ENCODE data around the gene DACH1. TPM values are rescaled to one million over a fixed set of nuclear protein-coding genes. Genes with fewer than 3 reads are reported as not detected.
"Not testable (repeated sequence)": the region's sequence is repeated elsewhere in the genome, so short reads cannot be mapped to it uniquely, and the experiment has no call there.

The DACH1 gene
- total RNA-seq: 1 to 10 TPM in 3 of 4 donors, under 1 TPM in 1; 0.98 to 1.6 (median 1.0) TPM

DNA sequence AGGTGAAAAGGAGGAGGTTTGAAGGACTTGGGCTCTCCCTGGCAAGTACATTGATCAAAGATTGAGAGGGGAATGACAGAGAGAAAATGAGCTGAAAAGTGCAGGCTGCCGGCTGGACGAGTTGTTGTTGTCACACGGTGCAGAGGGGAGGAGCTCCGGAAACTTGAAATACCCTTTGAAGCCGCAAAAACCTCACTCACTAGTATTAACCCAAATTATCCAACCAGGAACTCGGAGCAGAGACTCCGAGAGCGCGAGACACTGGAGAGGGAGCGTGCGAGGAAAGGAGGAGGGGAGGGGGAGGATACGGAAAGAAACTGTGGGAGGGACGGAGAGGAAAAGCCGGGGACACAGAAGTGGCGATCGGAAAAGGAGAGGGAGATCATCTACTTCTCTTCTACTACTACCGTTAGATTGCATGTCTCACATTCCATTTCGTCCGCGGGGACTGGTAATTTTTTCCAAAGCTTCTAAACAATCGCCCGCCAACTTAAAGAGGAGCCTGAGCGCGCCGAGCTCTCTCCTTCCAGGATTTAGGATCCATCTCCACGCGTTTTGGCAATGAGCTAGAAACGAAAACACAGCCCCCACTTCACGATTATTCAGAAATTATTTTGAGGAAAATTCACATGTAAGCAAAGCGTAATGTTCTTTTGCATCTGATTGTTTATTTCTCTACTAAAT lies at the start of gene DACH1:
Gene DACH1 (minus strand): TSS at position 74 of the 684 bp plus-strand sequence.
- Histone ChIP-seq H3K36me3 (no peaks in the 10 kb centered on the region), H3K4me3 (peak within 1 kb of the TSS; percentile 62 to 67 (median 65)), H3K9me3 (no peaks in the 10 kb centered on the region), H3K27ac (peak within 1 kb of the TSS; percentile 65 to 74 (median 70)), H3K27me3 (peaks cover 10 to 45% (median 28%) of the 10 kb centered on the region in 3 donors), H3K4me1 (peaks cover 0 to 14% of the 10 kb centered on the region in 2 donors)
- DNase-seq (no peak), ATAC-seq (peak; percentile 55 to 70)
- intact Hi-C loops (cut with DNase I; ENCODE audit: low total_unique reads) (no loop called here), in situ Hi-C loops (cut with MboI; ENCODE audit: low sequenced_read_pairs in 4 of 4) (no loop called here)
- TF ChIP-seq POLR2A (IDR thresholded peaks at IDR 0.05): peak in 1 of 2 donors; percentile 21
- TF ChIP-seq, protein P1, sequence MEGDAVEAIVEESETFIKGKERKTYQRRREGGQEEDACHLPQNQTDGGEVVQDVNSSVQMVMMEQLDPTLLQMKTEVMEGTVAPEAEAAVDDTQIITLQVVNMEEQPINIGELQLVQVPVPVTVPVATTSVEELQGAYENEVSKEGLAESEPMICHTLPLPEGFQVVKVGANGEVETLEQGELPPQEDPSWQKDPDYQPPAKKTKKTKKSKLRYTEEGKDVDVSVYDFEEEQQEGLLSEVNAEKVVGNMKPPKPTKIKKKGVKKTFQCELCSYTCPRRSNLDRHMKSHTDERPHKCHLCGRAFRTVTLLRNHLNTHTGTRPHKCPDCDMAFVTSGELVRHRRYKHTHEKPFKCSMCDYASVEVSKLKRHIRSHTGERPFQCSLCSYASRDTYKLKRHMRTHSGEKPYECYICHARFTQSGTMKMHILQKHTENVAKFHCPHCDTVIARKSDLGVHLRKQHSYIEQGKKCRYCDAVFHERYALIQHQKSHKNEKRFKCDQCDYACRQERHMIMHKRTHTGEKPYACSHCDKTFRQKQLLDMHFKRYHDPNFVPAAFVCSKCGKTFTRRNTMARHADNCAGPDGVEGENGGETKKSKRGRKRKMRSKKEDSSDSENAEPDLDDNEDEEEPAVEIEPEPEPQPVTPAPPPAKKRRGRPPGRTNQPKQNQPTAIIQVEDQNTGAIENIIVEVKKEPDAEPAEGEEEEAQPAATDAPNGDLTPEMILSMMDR (IDR thresholded peaks at IDR 0.05 in 4 of 5, conservative IDR thresholded peaks at IDR 0.05 in 1 of 5): no peak

DNA sequence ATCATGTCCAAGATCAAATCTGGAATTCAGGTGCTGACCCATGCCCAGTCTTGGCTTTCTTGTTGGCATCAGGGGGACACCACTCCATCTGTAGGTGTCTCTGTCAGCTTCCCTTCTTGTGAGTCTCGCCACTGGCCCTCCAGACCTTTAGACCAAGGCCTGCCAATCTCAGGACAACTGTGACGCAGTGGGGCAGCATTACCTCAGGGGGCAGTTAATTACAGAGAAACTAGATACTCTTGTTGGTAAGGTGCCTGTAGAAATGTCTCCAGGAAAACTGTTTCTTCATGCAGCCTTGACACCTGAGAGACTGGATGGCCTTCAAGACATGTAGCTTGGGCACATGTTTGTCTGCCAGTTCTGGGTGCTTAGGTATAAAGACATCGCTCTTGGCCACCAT lies 46.7 kb upstream of the DACH1 start:
- peak in 1 of 2 donors; percentile 66 for ATAC-seq
- DNase-seq: peak in 1 of 2 donors; percentile 11

DNA sequence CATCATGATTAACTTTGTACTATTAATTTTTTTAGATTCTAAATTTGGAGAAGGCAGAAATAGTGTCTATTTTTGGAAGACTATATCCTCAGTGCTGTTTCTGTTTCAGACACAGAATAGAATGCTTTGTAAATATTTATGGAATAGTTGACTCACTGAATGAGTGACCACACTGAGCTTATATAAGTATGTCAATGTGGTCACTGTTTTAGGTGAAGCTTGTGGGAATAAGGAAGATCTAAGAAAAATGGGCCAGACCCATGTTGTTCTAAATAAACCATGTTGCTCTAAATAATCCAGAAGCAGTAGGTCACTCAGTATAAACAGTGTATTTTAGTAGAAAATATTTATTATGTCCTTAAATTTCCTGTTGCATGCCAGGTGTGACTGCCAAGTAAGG lies 45.5 kb upstream of the DACH1 start:
- H3K9me3 ChIP-seq: no peaks in the 10 kb centered on the region
- DNase-seq: no peak
- no peaks in the 10 kb centered on the region for H3K36me3 ChIP-seq
- intact Hi-C loops (cut with DNase I; ENCODE audit: low total_unique reads) (no loop called here), in situ Hi-C loops (cut with MboI; ENCODE audit: low sequenced_read_pairs in 4 of 4) (no loop called here)
- no peak overlapping the region for H3K27ac ChIP-seq
- ATAC-seq: no peak
- no peaks in the 10 kb centered on the region for H3K4me1 ChIP-seq
- TF ChIP-seq, protein P1 (IDR thresholded peaks at IDR 0.05 in 4 of 5, conservative IDR thresholded peaks at IDR 0.05 in 1 of 5): no peak
- no peak for TF ChIP-seq POLR2A (IDR thresholded peaks at IDR 0.05)
- no peak overlapping the region for H3K4me3 ChIP-seq
- H3K27me3 ChIP-seq: no peaks in the 10 kb centered on the region

More for the DNA sequence above, 46.7 kb upstream of the DACH1 start:
- Histone ChIP-seq H3K4me3 (no peak overlapping the region), H3K27me3 (no peaks in the 10 kb centered on the region), H3K27ac (no peak overlapping the region), H3K9me3 (no peaks in the 10 kb centered on the region), H3K4me1 (no peaks in the 10 kb centered on the region), H3K36me3 (no peaks in the 10 kb centered on the region)
- TF ChIP-seq, protein P1 (IDR thresholded peaks at IDR 0.05 in 4 of 5, conservative IDR thresholded peaks at IDR 0.05 in 1 of 5): no peak
- TF ChIP-seq POLR2A (IDR thresholded peaks at IDR 0.05): no peak
- intact Hi-C loops (cut with DNase I; ENCODE audit: low total_unique reads) (no loop called here), in situ Hi-C loops (cut with MboI; ENCODE audit: low sequenced_read_pairs in 4 of 4) (no loop called here)

GRCh38 chr13:71906448-71906847 lies 39.4 kb upstream of the DACH1 start:
- no peak for DNase-seq
- Histone ChIP-seq H3K27me3 (no peaks in the 10 kb centered on the region), H3K4me3 (no peak overlapping the region), H3K9me3 (no peaks in the 10 kb centered on the region), H3K36me3 (no peaks in the 10 kb centered on the region), H3K4me1 (no peaks in the 10 kb centered on the region), H3K27ac (no peak overlapping the region)
- no peak for ATAC-seq
- in situ Hi-C loops (cut with MboI; ENCODE audit: low sequenced_read_pairs in 4 of 4) (no loop called here), intact Hi-C loops (cut with DNase I; ENCODE audit: low total_unique reads) (no loop called here)
- TF ChIP-seq POLR2A (IDR thresholded peaks at IDR 0.05): no peak

DNA sequence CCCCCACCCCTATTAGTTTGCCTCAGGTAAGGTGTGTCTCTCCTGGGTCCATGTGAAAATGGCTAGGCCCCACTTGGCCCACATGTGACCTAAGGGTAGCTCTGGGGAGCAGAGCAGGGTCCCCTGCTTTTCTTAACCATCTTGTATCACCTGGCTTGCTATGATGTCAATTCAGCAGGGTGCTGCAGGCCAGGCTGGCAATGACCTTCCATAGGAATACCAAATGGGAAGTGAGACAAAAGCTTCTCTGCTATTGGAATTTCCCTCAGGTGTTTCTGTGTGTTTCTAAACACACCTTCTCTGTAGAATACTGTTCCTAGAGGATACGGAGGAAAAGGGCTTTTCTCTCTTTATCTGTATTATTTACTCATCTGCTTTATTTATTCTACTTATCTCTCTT lies 35.7 kb upstream of the DACH1 start:
- H3K27me3 ChIP-seq: no peaks in the 10 kb centered on the region
- TF ChIP-seq, protein P1 (IDR thresholded peaks at IDR 0.05 in 4 of 5, conservative IDR thresholded peaks at IDR 0.05 in 1 of 5): no peak
- TF ChIP-seq POLR2A (IDR thresholded peaks at IDR 0.05): no peak
- H3K4me3 ChIP-seq: no peak overlapping the region
- intact Hi-C loops (cut with DNase I; ENCODE audit: low total_unique reads): no loop called here
- no peaks in the 10 kb centered on the region for H3K36me3 ChIP-seq
- in situ Hi-C loops (cut with MboI; ENCODE audit: low sequenced_read_pairs in 4 of 4): no loop called here
- ATAC-seq: no peak
- H3K9me3 ChIP-seq: no peaks in the 10 kb centered on the region
- no peak for DNase-seq
- no peaks in the 10 kb centered on the region for H3K4me1 ChIP-seq
- no peak overlapping the region for H3K27ac ChIP-seq

DNA sequence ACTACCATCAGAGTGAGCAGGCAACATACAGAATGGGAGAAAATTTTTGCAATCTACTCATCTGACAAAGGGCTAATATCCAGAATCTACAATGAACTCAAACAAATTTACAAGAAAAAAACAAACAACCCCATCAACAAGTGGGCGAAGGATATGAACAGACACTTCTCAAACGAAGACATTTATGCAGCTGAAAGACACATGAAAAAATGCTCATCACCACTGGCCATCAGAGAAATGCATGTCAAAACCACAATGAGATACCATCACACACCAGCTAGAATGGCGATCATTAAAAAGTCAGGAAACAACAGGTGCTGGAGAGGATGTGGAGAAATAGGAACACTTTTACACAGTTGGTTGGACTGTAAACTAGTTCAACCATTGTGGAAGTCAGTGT lies 26.5 kb upstream of the DACH1 start:
- in situ Hi-C loops (cut with MboI; ENCODE audit: low sequenced_read_pairs in 4 of 4): loop anchor here in 2 of 4 donors (25.0 kb wide), 1 partner anchor 606 kb away; no protein-coding TSS in a partner anchor
- H3K4me1 ChIP-seq; DNase-seq; H3K4me3 ChIP-seq; H3K9me3 ChIP-seq; H3K27ac ChIP-seq; H3K36me3 ChIP-seq; H3K27me3 ChIP-seq; ATAC-seq; intact Hi-C loops (cut with DNase I; ENCODE audit: low total_unique reads): not testable (repeated sequence)
